Suprapubic skin (tissue), 4 donors: ENCODE measurements around the gene GDAP1L1.

Experiments used
- CTCF ChIP-seq, 2 donors: fragments of 200-600 bp in 1 of 2; fragments of 450-650 bp in 1 of 2; sonication (generic) in 1 of 2; IDR thresholded peaks; one replicate each; pipeline ENCODE4 v1.5.1; 2016 to 2019; ENCODE audit warnings: antibody characterized with exemption in 2 of 2, mild to moderate bottlenecking in 1 of 2, moderate library complexity in 1 of 2
- EP300 ChIP-seq: sonication (generic); formaldehyde crosslinking; IDR thresholded peaks from one replicate; pipeline ENCODE4 v1.6.1; 2017; ENCODE audit warnings: antibody characterized with exemption
- POLR2A ChIP-seq, 2 donors: fragments of 450-650 bp; IDR thresholded peaks; one replicate each; pipeline ENCODE4 v1.6.1; 2017; ENCODE audit warnings: antibody characterized with exemption in 2 of 2, mild to moderate bottlenecking in 2 of 2, moderate library complexity in 2 of 2
- POLR2AphosphoS5 ChIP-seq, 3 donors: sonication (generic); formaldehyde crosslinking; IDR thresholded peaks; one replicate each; pipeline ENCODE4 v1.6.1; 2017; ENCODE audit warnings: antibody characterized with exemption in 3 of 3

GRCh38 chr20:44208770-44209169 lies 38.3 kb upstream of the GDAP1L1 start:
- TF ChIP-seq CTCF (IDR thresholded peaks at IDR 0.05) (no peak), EP300 (no peak), POLR2A (IDR thresholded peaks at IDR 0.05) (no peak), POLR2AphosphoS5 (IDR thresholded peaks at IDR 0.05) (no peak)
